GM19468 (cell line): ENCODE data around the gene MIGA1.
"Not testable (repeated sequence)": the region's sequence is repeated elsewhere in the genome, so short reads cannot be mapped to it uniquely, and the experiment has no call there.

Experiments used
- ATAC-seq: cut with Tn5 transposase; IDR thresholded peaks from one replicate; pipeline ENCODE4 v1.9.1; 2021; ENCODE audit warnings: mild to moderate bottlenecking, moderate library complexity, moderate number of reproducible peaks; ENCODE audit not compliant: unreplicated experiment; ENCODE audit errors: extremely low read depth

Gene MIGA1, protein sequence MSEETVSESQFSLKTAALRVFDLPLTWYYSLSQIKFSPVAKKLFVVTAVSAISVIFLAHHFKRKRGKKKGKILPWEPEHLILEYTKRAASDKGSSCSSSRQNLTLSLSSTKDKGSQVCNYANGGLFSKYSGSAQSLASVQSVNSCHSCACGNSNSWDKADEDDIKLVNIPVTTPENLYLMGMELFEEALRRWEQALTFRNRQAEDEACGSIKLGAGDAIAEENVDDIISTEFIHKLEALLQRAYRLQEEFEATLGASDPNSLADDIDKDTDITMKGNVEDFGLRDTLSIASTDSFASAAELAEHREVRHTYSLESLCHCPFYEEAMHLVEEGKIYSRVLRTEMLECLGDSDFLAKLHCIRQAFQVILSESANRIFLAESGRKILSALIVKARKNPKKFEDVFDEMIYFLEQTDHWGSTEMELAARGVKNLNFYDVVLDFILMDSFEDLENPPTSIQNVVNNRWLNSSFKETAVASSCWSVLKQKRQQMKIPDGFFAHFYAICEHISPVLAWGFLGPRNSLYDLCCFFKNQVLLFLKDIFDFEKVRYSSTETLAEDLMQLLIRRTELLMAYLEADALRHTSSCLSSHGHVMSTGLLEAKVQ

DNA sequence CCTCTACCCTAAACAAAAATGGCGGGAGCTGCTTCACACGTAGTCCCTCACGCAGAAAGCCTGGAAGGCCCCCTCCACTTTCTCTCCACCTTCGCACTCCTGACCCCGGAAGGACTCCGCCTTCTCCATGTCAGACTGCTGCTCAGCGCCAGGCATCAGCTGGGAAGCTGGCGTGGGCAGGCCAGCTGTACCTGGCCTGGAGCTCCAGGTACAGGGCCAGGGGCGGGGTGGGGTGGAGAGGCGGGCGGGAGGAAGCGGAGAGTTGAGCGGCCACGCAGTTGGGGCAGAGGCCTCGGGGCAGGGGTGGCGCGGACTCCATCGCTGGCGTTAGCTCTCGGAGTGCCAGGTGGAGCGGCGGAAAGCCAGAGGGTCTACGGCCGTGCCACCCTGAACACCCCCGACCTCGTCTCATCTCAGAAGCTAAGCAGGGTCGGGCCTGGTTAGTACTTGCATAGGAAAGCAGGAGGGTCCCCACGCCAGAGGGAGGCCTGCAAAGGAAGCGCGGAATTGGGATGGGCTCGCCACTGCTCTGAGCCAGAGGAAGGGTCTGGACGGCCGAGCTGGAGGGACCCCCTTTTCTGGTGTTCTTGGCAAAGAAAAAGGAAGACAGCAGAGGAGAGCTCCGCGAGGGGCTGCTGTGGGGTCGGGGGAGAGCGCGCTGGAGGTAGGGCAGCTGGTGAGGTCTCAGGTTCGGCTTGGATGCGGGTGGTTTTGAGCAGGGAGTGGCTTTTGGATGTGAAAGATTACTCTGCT, at the start of gene MIGA1:
MIGA1 (plus strand) TSS at position 121 of the 753 bp plus-strand sequence. CDS start 3,604 bp downstream, outside the sequence.
- peak; percentile 79 for ATAC-seq

DNA sequence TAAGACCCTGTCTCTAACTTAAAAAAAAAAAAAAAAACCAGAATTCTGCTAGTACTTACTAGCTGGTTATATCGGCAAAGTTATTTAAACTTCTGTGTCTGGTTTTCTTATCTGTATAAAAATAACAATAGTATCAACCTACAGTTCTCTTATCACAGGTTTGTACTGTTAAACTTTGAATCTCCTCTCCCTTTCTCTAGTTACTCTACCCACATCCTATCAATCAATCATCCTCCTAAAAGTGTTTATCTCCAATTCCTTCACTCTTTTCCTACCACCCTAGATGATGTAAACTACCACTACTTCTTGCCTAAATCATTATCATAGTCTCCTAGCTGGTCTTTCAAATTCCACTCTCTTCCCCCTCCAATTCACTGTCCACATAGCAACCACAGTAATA, 47.4 kb upstream of the MIGA1 start:
- no peak for ATAC-seq

DNA sequence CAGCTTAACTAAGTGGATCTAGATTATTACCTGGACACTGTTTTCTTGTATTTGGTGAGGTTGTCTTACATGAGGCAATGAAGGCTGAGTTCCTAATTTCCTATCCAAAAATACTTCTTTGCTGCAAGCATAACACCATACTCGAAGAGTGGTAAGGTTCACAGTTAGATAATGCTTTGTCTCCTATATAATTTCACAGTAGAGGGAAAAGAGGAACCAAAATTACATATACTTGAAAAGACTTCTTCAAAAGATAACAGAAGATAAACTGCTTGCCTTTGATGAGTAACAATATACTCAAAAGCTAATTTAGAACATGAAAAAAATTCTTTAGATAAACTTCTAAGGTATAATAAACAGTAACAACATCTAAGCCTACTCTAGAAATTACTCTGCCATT, 40.2 kb upstream of the MIGA1 start:
- no peak for ATAC-seq

DNA sequence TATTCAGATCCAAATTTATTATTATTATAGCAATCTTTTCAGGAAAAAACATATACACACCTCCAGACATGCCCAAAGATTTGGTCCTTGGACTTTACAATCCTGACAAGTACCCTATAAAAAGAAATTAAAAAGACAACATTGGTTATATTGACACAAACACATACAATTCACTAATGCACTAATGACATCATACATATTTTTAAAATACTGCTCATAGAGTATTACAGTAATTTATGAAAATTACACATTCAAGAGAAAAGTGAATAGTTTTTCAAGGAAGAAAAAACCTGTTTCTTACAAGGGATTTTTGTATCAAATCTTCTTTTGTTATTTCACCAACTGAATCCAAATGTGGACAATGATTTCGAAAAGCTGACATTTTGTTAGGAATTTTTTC, 38.1 kb upstream of the MIGA1 start:
- ATAC-seq, result no peak

DNA sequence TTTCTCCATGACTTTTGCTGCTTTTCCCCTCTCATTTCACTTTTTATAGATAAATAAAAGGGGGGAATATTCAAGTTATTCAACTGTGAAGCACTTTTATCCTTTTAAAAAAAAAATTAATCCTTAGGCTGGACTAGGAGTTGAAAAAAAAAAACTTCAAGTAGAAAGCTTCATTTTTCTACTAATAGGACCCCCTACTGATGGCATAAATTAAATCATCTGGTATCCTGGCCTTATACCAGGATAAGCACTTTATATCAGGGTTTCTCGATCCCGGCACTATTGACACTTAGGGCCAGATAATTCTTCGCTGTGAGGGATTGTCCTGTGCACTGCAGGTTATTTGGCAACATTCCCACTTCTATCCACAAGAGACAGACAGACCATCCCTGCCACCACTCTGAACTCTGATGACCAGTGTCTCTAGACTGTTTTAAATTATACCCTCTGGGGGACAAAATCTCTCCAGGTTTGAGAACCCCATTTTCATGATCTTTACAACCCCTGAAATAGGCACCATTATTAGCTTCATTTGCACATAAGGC, 37.4 kb upstream of the MIGA1 start:
- no peak for ATAC-seq

DNA sequence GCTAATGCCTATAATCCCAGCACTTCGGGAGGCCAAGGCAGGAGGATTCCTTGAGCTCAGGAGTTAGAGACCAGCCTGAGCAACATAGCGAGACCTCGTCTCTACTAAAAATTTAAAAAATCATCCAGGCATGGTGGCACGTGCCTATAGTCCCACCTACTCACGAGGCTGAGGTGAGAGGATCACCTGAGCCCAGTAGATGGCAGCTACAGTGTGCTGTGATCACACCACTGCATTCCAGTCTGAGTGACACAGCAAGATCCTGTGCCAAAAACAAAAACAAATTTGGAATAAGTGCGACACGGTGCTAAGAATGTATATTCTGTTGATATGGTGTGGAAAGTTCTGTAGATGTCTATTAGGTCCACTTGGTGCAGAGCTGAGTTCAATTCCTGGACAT, 34.9 kb upstream of the MIGA1 start:
- ATAC-seq, result no peak

DNA sequence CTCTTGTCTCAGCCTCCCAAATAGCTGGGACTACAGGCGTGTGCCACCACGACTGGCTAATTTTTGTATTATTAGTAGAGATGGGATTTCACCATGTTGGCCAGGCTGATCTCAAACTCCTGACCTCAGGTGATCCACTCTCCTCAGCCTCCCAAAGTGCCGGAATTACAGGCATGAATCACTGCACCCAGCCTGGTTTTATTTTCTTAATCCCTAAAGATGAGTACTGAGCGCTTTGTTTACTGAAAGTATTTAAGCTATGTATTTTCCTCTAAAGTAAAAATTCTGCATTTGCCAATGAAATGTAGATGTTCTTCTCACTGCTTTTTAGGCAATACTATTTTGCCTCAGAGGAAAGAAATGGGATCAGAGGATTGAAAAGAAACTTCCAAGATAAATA, 30.0 kb upstream of the MIGA1 start:
- ATAC-seq, result not testable (repeated sequence)

DNA sequence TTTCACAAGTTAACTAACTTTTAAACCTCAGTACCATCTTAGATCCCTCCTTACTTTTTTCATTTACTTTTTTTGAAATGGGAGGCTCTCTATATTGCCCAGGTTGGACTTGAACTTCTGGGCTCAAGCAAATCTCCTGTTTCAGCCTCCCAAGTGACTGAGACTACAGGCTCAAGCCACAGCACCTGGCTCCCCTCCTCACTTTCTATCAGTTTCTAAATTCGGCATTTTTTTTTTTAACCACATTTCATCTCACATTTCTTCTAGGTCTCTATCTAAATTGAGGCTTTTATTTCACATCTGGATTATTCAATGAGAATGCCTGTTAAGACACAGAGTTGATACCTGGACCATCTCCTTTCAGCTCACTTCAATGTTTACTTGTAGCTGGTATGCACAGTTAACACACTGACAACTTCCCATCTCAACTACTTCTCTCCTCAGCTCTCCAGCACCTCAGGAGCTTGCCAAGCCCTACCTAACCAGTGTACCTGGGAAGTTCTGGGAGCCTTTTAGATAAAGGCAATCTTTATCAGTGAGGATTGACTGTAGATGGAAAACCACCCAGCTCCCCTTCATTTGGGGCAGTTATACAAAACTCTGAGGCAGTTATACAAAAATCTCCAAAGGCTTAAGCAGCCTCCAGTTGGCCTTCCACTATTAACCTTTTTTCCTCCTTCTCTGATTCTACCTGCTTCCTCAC, 23.2 kb upstream of the MIGA1 start:
- no peak for ATAC-seq

DNA sequence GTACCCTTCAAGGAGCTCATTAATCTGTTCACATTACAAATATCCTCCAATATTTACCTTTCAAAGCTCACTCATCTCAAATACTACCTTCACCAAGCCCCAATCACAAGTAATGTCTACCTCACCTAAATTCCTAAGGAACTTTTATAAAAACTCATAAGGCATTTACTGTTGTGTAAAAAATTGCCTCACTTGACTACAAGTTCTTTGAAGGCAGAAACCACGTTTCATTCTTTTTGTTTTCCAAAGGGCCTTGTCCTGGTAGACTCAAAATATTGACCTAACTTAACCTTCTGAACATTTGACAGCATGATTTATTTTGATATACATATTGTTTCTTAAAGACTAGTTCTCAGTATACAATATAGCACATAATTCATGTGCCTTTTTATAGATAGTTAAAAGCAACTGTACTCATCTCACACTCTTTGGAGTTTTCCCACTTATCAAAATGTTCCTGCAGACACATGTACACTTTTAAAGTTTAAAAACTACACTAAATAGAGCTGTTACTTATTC, 22.3 kb upstream of the MIGA1 start:
- ATAC-seq, result no peak

DNA sequence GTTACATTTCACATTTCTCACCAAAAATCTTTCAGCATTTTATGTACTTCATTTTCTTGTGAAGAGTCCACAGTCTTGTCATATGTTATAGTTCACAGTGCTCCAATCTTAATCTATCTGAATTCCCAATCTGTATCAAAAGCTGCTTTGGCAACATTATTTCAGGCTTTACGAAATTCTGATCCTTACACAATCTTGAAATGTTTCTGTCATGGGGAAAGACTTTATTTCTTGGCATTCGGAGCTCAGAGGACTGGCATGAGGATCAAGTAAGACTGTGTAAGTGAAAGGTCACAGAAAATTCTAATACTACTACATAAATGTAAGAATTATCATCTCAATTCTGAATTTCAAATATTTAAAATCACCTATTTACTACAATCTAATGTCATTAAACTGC, 21.8 kb upstream of the MIGA1 start:
- ATAC-seq, result no peak

DNA sequence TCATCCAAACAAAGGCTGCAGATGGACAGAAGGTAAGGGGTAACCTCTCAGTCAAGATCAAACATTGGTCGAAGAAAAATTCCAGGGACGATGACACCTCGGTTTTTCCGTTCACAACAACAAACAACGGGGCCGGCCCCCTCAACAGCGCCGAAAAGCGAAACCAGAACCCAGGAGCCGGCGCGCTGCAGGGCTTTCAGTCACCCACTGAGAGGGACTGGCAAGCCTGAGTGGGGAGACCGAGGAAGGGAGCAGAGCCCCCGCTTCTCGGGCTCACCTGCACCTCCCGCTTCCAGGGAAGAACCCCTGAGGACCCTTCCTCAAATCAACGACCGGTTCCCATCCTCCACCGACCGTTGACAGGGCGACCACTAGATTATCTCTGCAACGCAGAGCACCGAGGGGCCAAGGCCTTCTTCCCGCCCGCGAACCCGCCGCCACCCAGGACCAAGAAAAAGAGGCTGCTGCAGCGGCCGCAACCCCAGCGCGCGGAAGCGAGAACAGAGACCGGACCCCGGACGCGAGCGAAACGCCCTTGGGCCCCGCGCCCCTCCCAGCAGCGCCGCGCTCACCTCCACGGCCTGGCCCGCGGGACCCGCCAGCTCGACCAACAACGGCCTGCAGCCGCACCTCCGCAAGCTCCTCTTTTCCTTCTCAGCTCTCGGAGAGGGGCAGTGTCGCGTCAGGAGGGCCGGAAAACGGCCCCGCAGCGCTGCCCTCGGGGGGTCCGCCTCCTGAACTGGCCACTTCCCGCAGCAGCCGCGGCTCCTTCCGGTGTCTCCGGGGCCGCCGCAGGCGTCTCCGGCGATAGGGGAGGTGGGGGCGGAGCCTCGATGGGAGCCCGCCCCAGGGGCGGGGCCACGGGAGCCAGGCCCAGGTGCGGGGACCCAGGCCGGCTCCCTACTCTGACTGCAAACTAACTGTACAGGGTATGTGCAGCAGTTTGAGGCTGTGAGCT, 20.1 kb upstream of the MIGA1 start, which contains the start of gene USP33:
USP33 (minus strand) TSS at position 782 of the 958 bp plus-strand sequence. CDS start 18,155 bp downstream, outside the sequence.
- peak; percentile 98 for ATAC-seq

DNA sequence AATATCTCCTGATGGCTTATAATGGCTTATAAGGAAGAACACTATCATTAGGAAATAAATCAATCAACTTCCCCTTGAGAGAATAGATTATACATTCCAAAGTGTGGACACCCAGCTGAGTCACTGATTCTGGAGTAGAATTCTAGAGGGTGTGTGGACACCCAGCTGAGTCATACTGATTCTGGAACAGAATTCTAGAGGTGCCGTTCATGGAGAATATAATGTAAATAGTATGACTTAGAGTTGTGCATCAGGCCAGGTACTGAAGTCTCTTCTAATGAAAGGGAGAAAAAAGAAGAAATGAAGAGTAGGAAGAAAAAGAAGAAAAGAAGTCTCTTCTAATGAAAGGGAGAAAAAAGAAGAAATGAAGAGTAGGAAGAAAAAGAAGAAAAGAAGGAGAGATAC, 17.4 kb upstream of the MIGA1 start:
- ATAC-seq, result no peak

DNA sequence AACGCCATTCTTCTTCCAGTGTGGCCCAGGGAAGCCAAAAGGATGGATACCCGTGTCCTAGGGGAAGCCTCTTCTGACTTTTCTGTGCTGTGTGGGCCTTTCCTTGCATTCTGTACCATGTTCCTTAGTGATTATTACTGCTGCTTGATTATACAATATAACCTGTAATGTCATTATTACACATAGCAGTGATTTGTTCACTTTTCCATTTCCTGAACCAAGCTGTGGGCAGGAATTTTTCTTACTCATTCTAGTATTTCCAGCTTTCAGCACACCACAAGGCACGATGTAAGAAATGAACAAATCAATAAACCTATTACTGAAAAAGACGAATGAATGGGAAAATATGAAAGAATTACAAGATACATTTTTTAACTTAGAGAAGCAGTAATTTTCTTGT, 11.4 kb upstream of the MIGA1 start:
- no peak for ATAC-seq

DNA sequence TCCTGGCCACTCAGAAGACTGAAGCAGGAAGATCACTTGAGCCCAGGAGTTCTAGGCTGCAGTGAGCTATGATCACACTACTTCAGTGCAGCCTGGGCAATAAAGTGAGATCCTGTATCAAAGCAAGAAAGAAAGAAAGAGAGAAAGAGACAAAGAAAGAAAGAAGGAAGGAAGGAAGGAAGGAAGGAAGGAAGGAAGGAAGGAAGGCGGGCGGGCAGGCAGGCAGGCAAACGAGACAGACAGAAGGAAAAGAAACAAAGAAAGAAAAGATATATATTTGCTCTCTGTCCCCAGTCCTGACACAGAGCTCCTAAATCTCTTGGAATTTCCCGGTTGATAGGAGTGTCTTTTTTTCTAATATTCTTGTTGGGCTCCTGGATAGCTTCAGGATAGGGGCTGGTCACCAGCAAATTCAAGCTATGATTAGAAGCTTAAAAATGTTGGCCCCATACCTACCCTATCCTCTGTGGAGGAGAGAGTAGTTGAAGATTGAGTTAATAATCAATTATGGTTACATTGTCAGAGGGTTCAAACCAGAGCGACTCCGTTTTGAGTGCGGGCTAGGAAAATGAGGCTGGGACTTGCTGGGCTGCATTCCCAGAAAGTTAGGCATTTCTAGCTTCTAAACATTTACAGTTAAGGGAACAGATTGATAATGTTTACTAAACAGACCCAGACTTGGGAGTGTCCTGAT, 3.3 kb upstream of the MIGA1 start:
- no peak for ATAC-seq

DNA sequence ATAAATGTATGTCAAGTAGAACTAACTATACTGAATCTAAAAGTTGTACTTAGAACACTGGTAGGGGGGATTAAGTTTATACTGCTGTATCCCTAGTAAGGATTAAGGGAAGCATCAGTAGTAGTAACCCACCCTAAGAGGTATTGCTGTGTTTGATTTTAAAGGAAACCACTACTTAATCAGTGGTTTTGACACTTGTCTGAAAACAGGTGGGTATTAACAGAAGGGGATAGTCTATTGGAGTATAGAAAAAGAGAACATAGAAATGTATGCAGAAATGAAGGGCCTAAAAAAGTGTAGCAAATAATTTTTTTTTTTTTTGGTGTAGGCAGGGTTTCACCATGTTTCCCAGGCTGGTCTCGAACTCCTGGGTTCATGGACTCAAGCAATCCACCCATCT, 2.2 kb downstream of the MIGA1 start:
- no peak for ATAC-seq

DNA sequence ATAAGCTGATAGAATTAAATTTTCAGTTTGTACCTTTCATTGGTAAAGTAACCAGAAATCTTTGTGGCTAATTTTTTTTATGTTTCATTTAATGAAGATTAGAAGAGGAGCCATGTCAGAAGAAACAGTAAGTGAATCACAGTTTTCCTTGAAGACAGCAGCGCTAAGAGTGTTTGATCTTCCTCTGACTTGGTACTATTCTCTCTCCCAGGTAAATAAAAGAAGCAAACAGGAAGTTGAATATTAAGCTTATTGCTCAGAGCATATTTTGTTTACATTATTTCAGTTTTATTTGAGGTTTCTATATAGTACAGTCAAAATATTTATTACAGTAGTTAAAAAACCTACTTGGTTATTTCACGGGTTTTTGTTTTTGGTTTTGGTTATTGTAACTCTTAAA, 3.7 kb downstream of the MIGA1 start:
- ATAC-seq, result no peak

DNA sequence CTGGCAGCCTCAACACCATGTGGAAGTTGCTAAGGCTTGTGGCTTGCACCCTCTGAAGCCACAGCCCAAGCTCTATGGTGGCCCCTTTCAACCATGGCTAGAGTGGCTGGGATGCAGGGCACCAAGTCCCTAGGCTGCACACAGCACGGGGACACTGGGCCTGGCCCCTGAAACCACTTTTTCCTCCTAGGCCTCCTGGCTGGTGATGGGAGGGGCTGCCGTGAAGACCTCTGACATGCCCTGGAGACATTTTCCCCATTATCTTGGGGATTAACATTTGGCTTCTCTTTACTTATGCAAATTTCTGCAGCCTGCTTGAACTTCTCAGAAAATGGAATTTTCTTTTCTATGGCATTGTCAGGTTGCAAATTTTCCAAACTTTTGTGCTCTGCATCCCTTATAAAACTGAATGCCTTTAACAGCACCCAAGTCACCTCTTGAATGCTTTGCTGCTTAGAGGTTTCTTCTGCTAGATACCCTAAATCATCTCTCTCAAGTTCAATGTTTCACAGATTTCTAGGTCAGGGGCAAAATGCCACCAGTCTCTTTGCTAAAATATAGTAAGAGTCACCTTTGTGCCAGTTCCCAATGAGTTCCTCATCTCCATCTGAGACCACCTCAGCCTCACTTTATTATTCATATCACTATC, 6.8 kb downstream of the MIGA1 start:
- not testable (repeated sequence) for ATAC-seq

DNA sequence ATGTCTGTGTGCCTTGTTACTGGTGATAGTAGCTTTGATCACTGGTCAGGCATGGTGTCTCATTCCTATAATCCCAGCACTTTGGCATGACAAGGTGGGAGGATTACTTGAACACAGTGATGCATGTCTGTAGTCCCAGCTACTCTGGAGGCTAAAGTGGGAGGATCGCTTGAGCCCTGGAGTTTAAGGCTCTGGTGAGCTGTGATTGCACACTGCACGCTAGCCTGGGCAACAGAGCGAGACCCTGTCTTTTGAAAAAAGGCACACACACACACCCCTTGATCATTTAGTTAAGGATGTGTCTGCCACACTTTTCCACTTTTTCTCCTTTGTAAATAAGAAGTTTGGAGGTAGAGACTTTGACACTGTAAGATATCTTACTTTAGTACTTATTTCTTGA, 15.1 kb downstream of the MIGA1 start:
- ATAC-seq, result no peak
